Trophoblast cell (in vitro differentiated cells and primary cell): Measurements from ENCODE around the gene L3MBTL3.

Experiments used
- DNase-seq, 2 donors: peaks; one replicate each; pipeline ENCODE4 v3.0.0-alpha.2; 2016
- H2AFZ ChIP-seq: 2 replicates; pipeline ENCODE4 v1.6.1; 2013; ENCODE audit warnings: low read length, moderate library complexity, mild to moderate bottlenecking; ENCODE audit not compliant: insufficient read depth, poor library complexity
- H2AK5ac ChIP-seq: 2 replicates; pipeline ENCODE4 v1.6.1; 2013; ENCODE audit warnings: mild to moderate bottlenecking, low read length
- H2BK120ac ChIP-seq: 2 replicates; pipeline ENCODE4 v1.6.1; 2013; ENCODE audit warnings: low read length, mild to moderate bottlenecking, moderate library complexity; ENCODE audit not compliant: insufficient read depth, poor library complexity
- H2BK12ac ChIP-seq: 2 replicates; pipeline ENCODE4 v1.6.1; 2013; ENCODE audit warnings: mild to moderate bottlenecking, low read length, moderate library complexity
- H2BK5ac ChIP-seq: 2 replicates; pipeline ENCODE4 v1.6.1; 2013; ENCODE audit warnings: low read length, low read depth, moderate library complexity, mild to moderate bottlenecking; ENCODE audit not compliant: poor library complexity
- H3K14ac ChIP-seq: 2 replicates; pipeline ENCODE4 v1.6.1; 2013; ENCODE audit warnings: mild to moderate bottlenecking, low read length
- H3K18ac ChIP-seq: 2 replicates; pipeline ENCODE4 v1.6.1; 2013; ENCODE audit warnings: mild to moderate bottlenecking, low read length
- H3K23ac ChIP-seq: 2 replicates; pipeline ENCODE4 v1.6.1; 2013; ENCODE audit warnings: low read length
- H3K27ac ChIP-seq: 2 replicates; pipeline ENCODE4 v1.5.1; 2013; ENCODE audit warnings: low read depth, mild to moderate bottlenecking, inconsistent platforms, low read length, moderate library complexity
- H3K27me3 ChIP-seq: 2 replicates; pipeline ENCODE4 v1.6.1; 2013; ENCODE audit warnings: inconsistent platforms, mild to moderate bottlenecking, low read length, moderate library complexity; ENCODE audit not compliant: insufficient read depth
- H3K36me3 ChIP-seq, 2 experiments: 1 replicate in 1 of 2; 2 replicates in 1 of 2; pipeline ENCODE4 v1.6.1; 2013; ENCODE audit warnings: low read length in 2 of 2, mild to moderate bottlenecking in 2 of 2, moderate library complexity in 1 of 2; ENCODE audit not compliant: insufficient read depth in 2 of 2, control insufficient read depth in 1 of 2
- H3K4ac ChIP-seq: 2 replicates; pipeline ENCODE4 v1.6.1; 2013; ENCODE audit warnings: low read depth, mild to moderate bottlenecking, low read length, moderate library complexity
- H3K4me1 ChIP-seq, 2 experiments: 1 replicate in 1 of 2; 2 replicates in 1 of 2; pipeline ENCODE4 v1.6.1; 2013; ENCODE audit warnings: low read length in 2 of 2, mild to moderate bottlenecking in 2 of 2, moderate library complexity in 1 of 2; ENCODE audit not compliant: insufficient read depth in 2 of 2, control insufficient read depth in 1 of 2
- H3K4me2 ChIP-seq: 2 replicates; pipeline ENCODE4 v1.6.1; 2013; ENCODE audit warnings: inconsistent platforms, mild to moderate bottlenecking, low read length, moderate library complexity
- H3K4me3 ChIP-seq: 2 replicates; pipeline ENCODE4 v1.5.1; 2013; ENCODE audit warnings: mild to moderate bottlenecking, low read depth, low read length, inconsistent platforms
- H3K79me1 ChIP-seq: one replicate; pipeline ENCODE4 v1.6.1; 2013; ENCODE audit warnings: low read length
- H3K79me2 ChIP-seq: 2 replicates; pipeline ENCODE4 v1.6.1; 2013; ENCODE audit warnings: low read length, mild to moderate bottlenecking; ENCODE audit not compliant: control insufficient read depth, insufficient read depth, poor library complexity
- H3K9ac ChIP-seq: 2 replicates; pipeline ENCODE4 v1.6.1; 2013; ENCODE audit warnings: mild to moderate bottlenecking, low read length
- H3K9me3 ChIP-seq: 2 replicates; pipeline ENCODE4 v1.6.1; 2013; ENCODE audit warnings: low read depth, mild to moderate bottlenecking, control low read depth, inconsistent platforms, low read length; ENCODE audit not compliant: insufficient read depth
- H4K12ac ChIP-seq: 2 replicates; pipeline ENCODE4 v1.6.1; 2013; ENCODE audit warnings: low read depth, mild to moderate bottlenecking, low read length, moderate library complexity
- H4K8ac ChIP-seq: 2 replicates; pipeline ENCODE4 v1.6.1; 2013; ENCODE audit warnings: low read depth, mild to moderate bottlenecking, low read length, moderate library complexity
- H4K91ac ChIP-seq: one replicate; pipeline ENCODE4 v1.6.1; 2013; ENCODE audit warnings: low read depth, mild to moderate bottlenecking, low read length, moderate library complexity
- WGBS: extraction: QIAGEN DNeasy Blood & Tissue Kit; methylation state at CpG from one replicate; pipeline ENCODE4 v1.1.7; 2013; ENCODE audit warnings: missing lambda C conversion rate; ENCODE audit not compliant: insufficient read length, insufficient coverage; ENCODE audit errors: extremely low coverage; 5-methylcytosine and 5-hydroxymethylcytosine counted together

L3MBTL3 gene

GRCh38 chr6:130009146-130009545 is 9.2 kb upstream of the L3MBTL3 start:
- H2AK5ac ChIP-seq = no peak overlapping the region

GRCh38 chr6:130010387-130010786 is 8.0 kb upstream of the L3MBTL3 start:
- Histone ChIP-seq H2AFZ (no peak overlapping the region), H2BK120ac (no peak overlapping the region), H3K18ac (no peak overlapping the region), H3K23ac (no peak overlapping the region), H3K79me2 (no peaks in the 10 kb centered on the region), H3K4ac (no peak overlapping the region), H2BK12ac (no peak overlapping the region), H4K8ac (no peak overlapping the region), H3K27ac (no peak overlapping the region), H3K14ac (no peak overlapping the region), H4K91ac (no peak overlapping the region), H2BK5ac (no peak overlapping the region), H3K4me3 (no peak overlapping the region), H3K4me2 (no peak overlapping the region), H3K36me3 (no peaks in the 10 kb centered on the region), H3K9me3 (no peaks in the 10 kb centered on the region), H3K79me1 (no peaks in the 10 kb centered on the region), H3K4me1 (no peaks in the 10 kb centered on the region), H2AK5ac (no peak overlapping the region), H3K27me3 (no peaks in the 10 kb centered on the region), H4K12ac (no peak overlapping the region), H3K9ac (no peak overlapping the region)
- DNase-seq = no peak
- no CpG with 5 or more reads among the region's 2 CpGs for WGBS

More at GRCh38 chr6:130009146-130009545, 9.2 kb upstream of the L3MBTL3 start:
- Histone ChIP-seq H3K79me1 (no peaks in the 10 kb centered on the region), H4K8ac (no peak overlapping the region), H3K79me2 (no peaks in the 10 kb centered on the region), H3K23ac (no peak overlapping the region), H3K4me2 (no peak overlapping the region), H3K18ac (no peak overlapping the region), H3K9ac (no peak overlapping the region), H2BK12ac (no peak overlapping the region), H3K27ac (no peak overlapping the region), H2BK5ac (no peak overlapping the region), H3K9me3 (no peaks in the 10 kb centered on the region), H2AFZ (no peak overlapping the region), H3K14ac (no peak overlapping the region), H3K27me3 (no peaks in the 10 kb centered on the region), H3K4me3 (no peak overlapping the region), H2BK120ac (no peak overlapping the region), H3K4me1 (no peaks in the 10 kb centered on the region), H4K12ac (no peak overlapping the region), H3K36me3 (no peaks in the 10 kb centered on the region), H4K91ac (no peak overlapping the region), H3K4ac (no peak overlapping the region)
- DNase-seq = no peak
- WGBS = no CpG with 5 or more reads among the region's 5 CpGs

GRCh38 chr6:130012728-130013127 is 5.7 kb upstream of the L3MBTL3 start:
- no peak overlapping the region for H2AFZ ChIP-seq
- no peak overlapping the region for H2AK5ac ChIP-seq
- no peak overlapping the region for H3K4me2 ChIP-seq
- no CpG with 5 or more reads among the region's 4 CpGs for WGBS
- no peaks in the 10 kb centered on the region for H3K4me1 ChIP-seq
- H3K27me3 ChIP-seq = no peaks in the 10 kb centered on the region
- H4K91ac ChIP-seq = no peak overlapping the region
- H3K79me1 ChIP-seq = no peaks in the 10 kb centered on the region
- H3K23ac ChIP-seq = no peak overlapping the region
- no peak for DNase-seq
- H3K4me3 ChIP-seq = no peak overlapping the region
- H3K4ac ChIP-seq = no peak overlapping the region
- no peaks in the 10 kb centered on the region for H3K79me2 ChIP-seq
- H3K27ac ChIP-seq = no peak overlapping the region
- H2BK12ac ChIP-seq = no peak overlapping the region
- no peaks in the 10 kb centered on the region for H3K9me3 ChIP-seq
- no peak overlapping the region for H2BK120ac ChIP-seq
- H4K8ac ChIP-seq = no peak overlapping the region
- no peak overlapping the region for H4K12ac ChIP-seq
- no peak overlapping the region for H3K18ac ChIP-seq
- H3K14ac ChIP-seq = no peak overlapping the region
- H3K9ac ChIP-seq = no peak overlapping the region
- no peaks in the 10 kb centered on the region for H3K36me3 ChIP-seq
- H2BK5ac ChIP-seq = no peak overlapping the region

- Histone ChIP-seq H4K12ac (no peak overlapping the region), H4K91ac (peak overlapping the region; percentile 49)
Observed at GRCh38 chr6:130018744-130019325, 454 bp downstream of the L3MBTL3 start.

More at GRCh38 chr6:130018744-130019325, 454 bp downstream of the L3MBTL3 start:
- H4K8ac ChIP-seq = peak overlapping the region; percentile 65
- H3K4ac ChIP-seq = no peak overlapping the region
- no CpG with 5 or more reads among the region's 54 CpGs for WGBS
- no peaks in the 10 kb centered on the region for H3K9me3 ChIP-seq
- H3K36me3 ChIP-seq = no peaks in the 10 kb centered on the region
- H3K14ac ChIP-seq = no peak overlapping the region
- peaks cover 4% of the 10 kb centered on the region for H3K79me1 ChIP-seq
- H3K18ac ChIP-seq = no peak overlapping the region
- H3K23ac ChIP-seq = no peak overlapping the region
- H3K9ac ChIP-seq = no peak overlapping the region
- no peak overlapping the region for H2BK12ac ChIP-seq
- no peaks in the 10 kb centered on the region for H3K4me1 ChIP-seq
- peaks cover 3% of the 10 kb centered on the region for H3K79me2 ChIP-seq
- H3K27ac ChIP-seq = no peak overlapping the region
- no peak for DNase-seq
- H3K27me3 ChIP-seq = no peaks in the 10 kb centered on the region
- no peak overlapping the region for H2AK5ac ChIP-seq
- H2BK120ac ChIP-seq = no peak overlapping the region
- H3K4me2 ChIP-seq = peak overlapping the region; percentile 92
- H3K4me3 ChIP-seq = peak overlapping the region; percentile 98
- peak overlapping the region; percentile 91 for H2AFZ ChIP-seq
- no peak overlapping the region for H2BK5ac ChIP-seq
